ENCODE measurements around the gene GAST. TPM values are rescaled to one million over a fixed set of nuclear protein-coding genes. Genes with fewer than 3 reads are reported as not detected.

The GAST gene
- total and polyA plus RNA-seq, 2 of the 13 experiments (the other 11 are each of a cell fraction or from before 2014, with no cell fraction given) = 0.32 to 0.42 TPM

GRCh38 chr17:41665566-41666236 is 46.4 kb upstream of the GAST start (continued):
- TF ChIP-seq ZNF318 (CRISPR knock-in tag; IDR thresholded peaks at IDR 0.05) (peak; percentile 17; the same call in 1 of the 2 replicates), PHB2 (IDR thresholded peaks at IDR 0.05; ENCODE audit: partially characterized antibody) (no peak), ZNF17 (CRISPR knock-in tag; IDR thresholded peaks at IDR 0.05) (no peak), ZNF280B (CRISPR knock-in tag; IDR thresholded peaks at IDR 0.05; ENCODE audit: borderline replicate concordance) (no peak), ZNF629 (CRISPR knock-in tag; conservative IDR thresholded peaks at IDR 0.05) (no peak), PLSCR1 (CRISPR knock-in tag; IDR thresholded peaks at IDR 0.05; ENCODE audit: borderline replicate concordance) (no peak), EHMT2 (IDR thresholded peaks at IDR 0.05; ENCODE audit: borderline replicate concordance, low read depth, low read length) (no peak), MAF1 (CRISPR knock-in tag; IDR thresholded peaks at IDR 0.05; ENCODE audit: borderline replicate concordance) (no peak; the same call in 1 of the 2 replicates), FOXA3 (CRISPR knock-in tag; IDR thresholded peaks at IDR 0.05) (no peak), GABPA (IDR thresholded peaks at IDR 0.05; ENCODE audit: low read depth, low read length) (no peak), GABPA (CRISPR knock-in tag; IDR thresholded peaks at IDR 0.05; ENCODE audit: low read depth) (no peak), POLR2AphosphoS2 (IDR thresholded peaks at IDR 0.05; ENCODE audit: low read depth, low read length) (no peak), HCFC1 (IDR thresholded peaks at IDR 0.05; ENCODE audit: low read depth, low read length) (no peak), MXI1 (IDR thresholded peaks at IDR 0.05; ENCODE audit: borderline replicate concordance, low read depth, low read length) (peak; percentile 63; the same call in 1 of the 3 replicates), ZHX1 (CRISPR knock-in tag; IDR thresholded peaks at IDR 0.05; ENCODE audit: low read depth) (no peak)

All from HepG2 (cell line).